Measurements from ENCODE around the gene SLX4.
"Not testable (repeated sequence)": the region's sequence is repeated elsewhere in the genome, so short reads cannot be mapped to it uniquely, and the experiment has no call there.

SLX4 gene

GRCh38 chr16:3611146-3611975, at the start of gene SLX4:
TSS of gene SLX4 (minus strand) at chr16:3611606. CDS start at chr16:3608964, 2,642 bp downstream.
- DNase-seq, result peak; percentile 95

- DNase-seq, result no peak
These were observed 47.8 kb upstream of the SLX4 start for GRCh38 chr16:3659251-3659650.

GRCh38 chr16:3656491-3657468, 45.4 kb upstream of the SLX4 start:
- DNase-seq, result peak; percentile 18

GRCh38 chr16:3656160-3656490, 44.7 kb upstream of the SLX4 start:
- DNase-seq, result not testable (repeated sequence)

GRCh38 chr16:3655396-3656159, 44.2 kb upstream of the SLX4 start:
- no peak for DNase-seq

GRCh38 chr16:3655030-3655395, 43.6 kb upstream of the SLX4 start:
- no peak for DNase-seq

GRCh38 chr16:3654249-3654991, 43.0 kb upstream of the SLX4 start, which contains the start of gene DNASE1:
TSS of gene DNASE1 (plus strand) at chr16:3654691. CDS start at chr16:3655374, 683 bp downstream.
- DNase-seq, result peak; percentile 65

GRCh38 chr16:3652373-3653195, 41.2 kb upstream of the SLX4 start:
- DNase-seq, result no peak

- DNase-seq, result no peak
These were observed 40.3 kb upstream of the SLX4 start for GRCh38 chr16:3651461-3652372.

- DNase-seq, result no peak
These were observed 39.3 kb upstream of the SLX4 start for GRCh38 chr16:3650631-3651265.

GRCh38 chr16:3646348-3646920, 35.0 kb upstream of the SLX4 start:
- DNase-seq, result no peak

- DNase-seq, result no peak
These were observed 34.3 kb upstream of the SLX4 start for GRCh38 chr16:3645504-3646347.

GRCh38 chr16:3645108-3645503, 33.7 kb upstream of the SLX4 start:
- DNase-seq, result no peak

GRCh38 chr16:3643095-3643730, 31.8 kb upstream of the SLX4 start:
- no peak for DNase-seq

- no peak for DNase-seq
These were observed 31.1 kb upstream of the SLX4 start for GRCh38 chr16:3642397-3643094.

GRCh38 chr16:3641801-3642396, 30.5 kb upstream of the SLX4 start:
- DNase-seq, result no peak

Measured in CD4-positive, alpha-beta T cell treated with Interleukin-6 for 4 hours (primary cell).